Measurements from ENCODE around the gene CCDC28B.

DNA sequence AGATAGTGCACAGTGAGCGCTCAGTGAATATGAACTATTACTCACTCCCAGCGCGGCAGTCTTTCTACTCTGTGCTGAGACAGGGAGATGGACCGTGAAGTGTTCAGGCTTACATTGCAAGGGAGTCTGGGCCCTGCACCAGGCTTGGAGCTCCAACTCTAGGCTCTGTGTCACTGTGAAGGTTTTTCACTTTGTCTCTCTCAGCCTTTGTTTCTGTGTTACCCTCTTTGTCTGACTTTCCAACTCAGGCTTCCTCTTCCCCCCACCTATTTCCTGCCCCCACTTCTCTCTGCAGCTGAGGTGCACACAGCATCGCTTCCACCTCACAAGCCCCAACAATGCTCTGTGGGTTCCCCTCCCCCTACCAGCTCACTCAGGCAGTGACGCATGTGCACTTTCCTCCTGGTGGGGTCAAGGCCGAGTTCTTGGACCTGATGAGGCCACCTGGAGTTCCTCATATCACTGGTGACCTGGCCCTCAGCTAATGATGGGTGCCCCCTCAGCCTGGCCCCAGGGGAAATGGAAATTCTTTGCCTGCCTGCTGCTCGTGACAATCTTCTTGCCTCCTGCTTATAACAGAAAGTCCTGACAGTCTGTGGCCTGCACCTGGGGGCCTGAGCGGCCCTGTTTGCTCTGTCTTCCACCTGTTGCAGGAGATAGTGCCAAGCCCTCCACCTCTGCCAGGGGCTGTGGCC, 49.6 kb downstream of the CCDC28B start:
- TF ChIP-seq POLR2A (IDR thresholded peaks at IDR 0.05): no peak
- TF ChIP-seq, protein P1, sequence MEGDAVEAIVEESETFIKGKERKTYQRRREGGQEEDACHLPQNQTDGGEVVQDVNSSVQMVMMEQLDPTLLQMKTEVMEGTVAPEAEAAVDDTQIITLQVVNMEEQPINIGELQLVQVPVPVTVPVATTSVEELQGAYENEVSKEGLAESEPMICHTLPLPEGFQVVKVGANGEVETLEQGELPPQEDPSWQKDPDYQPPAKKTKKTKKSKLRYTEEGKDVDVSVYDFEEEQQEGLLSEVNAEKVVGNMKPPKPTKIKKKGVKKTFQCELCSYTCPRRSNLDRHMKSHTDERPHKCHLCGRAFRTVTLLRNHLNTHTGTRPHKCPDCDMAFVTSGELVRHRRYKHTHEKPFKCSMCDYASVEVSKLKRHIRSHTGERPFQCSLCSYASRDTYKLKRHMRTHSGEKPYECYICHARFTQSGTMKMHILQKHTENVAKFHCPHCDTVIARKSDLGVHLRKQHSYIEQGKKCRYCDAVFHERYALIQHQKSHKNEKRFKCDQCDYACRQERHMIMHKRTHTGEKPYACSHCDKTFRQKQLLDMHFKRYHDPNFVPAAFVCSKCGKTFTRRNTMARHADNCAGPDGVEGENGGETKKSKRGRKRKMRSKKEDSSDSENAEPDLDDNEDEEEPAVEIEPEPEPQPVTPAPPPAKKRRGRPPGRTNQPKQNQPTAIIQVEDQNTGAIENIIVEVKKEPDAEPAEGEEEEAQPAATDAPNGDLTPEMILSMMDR (IDR thresholded peaks at IDR 0.05): no peak
